ENCODE measurements around the gene DNMT3B. TPM values are rescaled to one million over a fixed set of nuclear protein-coding genes. Genes with fewer than 3 reads are reported as not detected.

Gene DNMT3B
- total RNA-seq, 1 experiment from 2014 or later = 682 TPM

GRCh38 chr20:32780749-32781655, 18.8 kb downstream of the DNMT3B start (continued):
- TF ChIP-seq SMAD3 (CRISPR knock-in tag; IDR thresholded peaks at IDR 0.05; ENCODE audit: borderline replicate concordance) (no peak), FOXK1 (CRISPR knock-in tag; IDR thresholded peaks at IDR 0.05) (no peak), PRRX2 (CRISPR knock-in tag; IDR thresholded peaks at IDR 0.05) (no peak), USF1 (CRISPR knock-in tag; IDR thresholded peaks at IDR 0.05) (peak; percentile 49; the same call in 1 of the 2 replicates), TEAD1 (CRISPR knock-in tag; IDR thresholded peaks at IDR 0.05) (0 out of 2 replicates have a peak, but pooled peaks have one; percentile 44), FOXP1 (CRISPR knock-in tag; IDR thresholded peaks at IDR 0.05; ENCODE audit: borderline replicate concordance) (0 out of 2 replicates have a peak, but pooled peaks have one; percentile 12), NFYB (CRISPR knock-in tag; conservative IDR thresholded peaks at IDR 0.05; ENCODE audit: low read depth) (no peak), ZNF317 (CRISPR knock-in tag; IDR thresholded peaks at IDR 0.05; ENCODE audit: borderline replicate concordance, low read depth) (0 out of 2 replicates have a peak, but pooled peaks have one; percentile 7), TCF7 (CRISPR knock-in tag; IDR thresholded peaks at IDR 0.05; ENCODE audit: low read depth) (no peak), JUN (CRISPR knock-in tag; IDR thresholded peaks at IDR 0.05) (no peak), FOXP4 (CRISPR knock-in tag; IDR thresholded peaks at IDR 0.05) (0 out of 2 replicates have a peak, but pooled peaks have one; percentile 26), ZNF671 (CRISPR knock-in tag; IDR thresholded peaks at IDR 0.05) (no peak), E2F1 (CRISPR knock-in tag; IDR thresholded peaks at IDR 0.05) (no peak), TEAD4 (CRISPR knock-in tag; IDR thresholded peaks at IDR 0.05) (no peak), ETV6 (CRISPR knock-in tag; IDR thresholded peaks at IDR 0.05) (peak; percentile 92), ZNF219 (CRISPR knock-in tag; IDR thresholded peaks at IDR 0.05; ENCODE audit: borderline replicate concordance) (no peak), CDX4 (CRISPR knock-in tag; IDR thresholded peaks at IDR 0.05; ENCODE audit: borderline replicate concordance) (no peak), IRF1 (CRISPR knock-in tag; IDR thresholded peaks at IDR 0.05) (no peak), MYBL2 (CRISPR knock-in tag; IDR thresholded peaks at IDR 0.05) (no peak), NFATC4 (CRISPR knock-in tag; IDR thresholded peaks at IDR 0.05) (no peak), ERG (CRISPR knock-in tag; IDR thresholded peaks at IDR 0.05) (0 out of 2 replicates have a peak, but pooled peaks have one; percentile 50)
- TF ChIP-seq, protein P1, sequence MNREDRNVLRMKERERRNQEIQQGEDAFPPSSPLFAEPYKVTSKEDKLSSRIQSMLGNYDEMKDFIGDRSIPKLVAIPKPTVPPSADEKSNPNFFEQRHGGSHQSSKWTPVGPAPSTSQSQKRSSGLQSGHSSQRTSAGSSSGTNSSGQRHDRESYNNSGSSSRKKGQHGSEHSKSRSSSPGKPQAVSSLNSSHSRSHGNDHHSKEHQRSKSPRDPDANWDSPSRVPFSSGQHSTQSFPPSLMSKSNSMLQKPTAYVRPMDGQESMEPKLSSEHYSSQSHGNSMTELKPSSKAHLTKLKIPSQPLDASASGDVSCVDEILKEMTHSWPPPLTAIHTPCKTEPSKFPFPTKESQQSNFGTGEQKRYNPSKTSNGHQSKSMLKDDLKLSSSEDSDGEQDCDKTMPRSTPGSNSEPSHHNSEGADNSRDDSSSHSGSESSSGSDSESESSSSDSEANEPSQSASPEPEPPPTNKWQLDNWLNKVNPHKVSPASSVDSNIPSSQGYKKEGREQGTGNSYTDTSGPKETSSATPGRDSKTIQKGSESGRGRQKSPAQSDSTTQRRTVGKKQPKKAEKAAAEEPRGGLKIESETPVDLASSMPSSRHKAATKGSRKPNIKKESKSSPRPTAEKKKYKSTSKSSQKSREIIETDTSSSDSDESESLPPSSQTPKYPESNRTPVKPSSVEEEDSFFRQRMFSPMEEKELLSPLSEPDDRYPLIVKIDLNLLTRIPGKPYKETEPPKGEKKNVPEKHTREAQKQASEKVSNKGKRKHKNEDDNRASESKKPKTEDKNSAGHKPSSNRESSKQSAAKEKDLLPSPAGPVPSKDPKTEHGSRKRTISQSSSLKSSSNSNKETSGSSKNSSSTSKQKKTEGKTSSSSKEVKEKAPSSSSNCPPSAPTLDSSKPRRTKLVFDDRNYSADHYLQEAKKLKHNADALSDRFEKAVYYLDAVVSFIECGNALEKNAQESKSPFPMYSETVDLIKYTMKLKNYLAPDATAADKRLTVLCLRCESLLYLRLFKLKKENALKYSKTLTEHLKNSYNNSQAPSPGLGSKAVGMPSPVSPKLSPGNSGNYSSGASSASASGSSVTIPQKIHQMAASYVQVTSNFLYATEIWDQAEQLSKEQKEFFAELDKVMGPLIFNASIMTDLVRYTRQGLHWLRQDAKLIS (CRISPR knock-in tag; IDR thresholded peaks at IDR 0.05; ENCODE audit: borderline replicate concordance) = no peak
- TF ChIP-seq, protein P2, sequence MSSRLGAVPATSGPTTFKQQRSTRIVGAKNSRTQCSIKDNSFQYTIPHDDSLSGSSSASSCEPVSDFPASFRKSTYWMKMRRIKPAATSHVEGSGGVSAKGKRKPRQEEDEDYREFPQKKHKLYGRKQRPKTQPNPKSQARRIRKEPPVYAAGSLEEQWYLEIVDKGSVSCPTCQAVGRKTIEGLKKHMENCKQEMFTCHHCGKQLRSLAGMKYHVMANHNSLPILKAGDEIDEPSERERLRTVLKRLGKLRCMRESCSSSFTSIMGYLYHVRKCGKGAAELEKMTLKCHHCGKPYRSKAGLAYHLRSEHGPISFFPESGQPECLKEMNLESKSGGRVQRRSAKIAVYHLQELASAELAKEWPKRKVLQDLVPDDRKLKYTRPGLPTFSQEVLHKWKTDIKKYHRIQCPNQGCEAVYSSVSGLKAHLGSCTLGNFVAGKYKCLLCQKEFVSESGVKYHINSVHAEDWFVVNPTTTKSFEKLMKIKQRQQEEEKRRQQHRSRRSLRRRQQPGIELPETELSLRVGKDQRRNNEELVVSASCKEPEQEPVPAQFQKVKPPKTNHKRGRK (CRISPR knock-in tag; IDR thresholded peaks at IDR 0.05; ENCODE audit: borderline replicate concordance) = no peak
- TF ChIP-seq, protein P3, sequence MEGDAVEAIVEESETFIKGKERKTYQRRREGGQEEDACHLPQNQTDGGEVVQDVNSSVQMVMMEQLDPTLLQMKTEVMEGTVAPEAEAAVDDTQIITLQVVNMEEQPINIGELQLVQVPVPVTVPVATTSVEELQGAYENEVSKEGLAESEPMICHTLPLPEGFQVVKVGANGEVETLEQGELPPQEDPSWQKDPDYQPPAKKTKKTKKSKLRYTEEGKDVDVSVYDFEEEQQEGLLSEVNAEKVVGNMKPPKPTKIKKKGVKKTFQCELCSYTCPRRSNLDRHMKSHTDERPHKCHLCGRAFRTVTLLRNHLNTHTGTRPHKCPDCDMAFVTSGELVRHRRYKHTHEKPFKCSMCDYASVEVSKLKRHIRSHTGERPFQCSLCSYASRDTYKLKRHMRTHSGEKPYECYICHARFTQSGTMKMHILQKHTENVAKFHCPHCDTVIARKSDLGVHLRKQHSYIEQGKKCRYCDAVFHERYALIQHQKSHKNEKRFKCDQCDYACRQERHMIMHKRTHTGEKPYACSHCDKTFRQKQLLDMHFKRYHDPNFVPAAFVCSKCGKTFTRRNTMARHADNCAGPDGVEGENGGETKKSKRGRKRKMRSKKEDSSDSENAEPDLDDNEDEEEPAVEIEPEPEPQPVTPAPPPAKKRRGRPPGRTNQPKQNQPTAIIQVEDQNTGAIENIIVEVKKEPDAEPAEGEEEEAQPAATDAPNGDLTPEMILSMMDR (IDR thresholded peaks at IDR 0.05) = no peak

Measured in WTC11 (cell line).